Endothelial cell of umbilical vein (primary cell): Measurements from ENCODE around the gene PTPRE. TPM values are rescaled to one million over a fixed set of nuclear protein-coding genes. Genes with fewer than 3 reads are reported as not detected.

Experiments used
- BruUV-seq: library from RNA; stranded (reverse); fragments of 400-500 nt; replicated peaks from 2 replicates; lab custom pipeline; 2021; lab: Mats Ljungman, UMichigan
- CTCF ChIA-PET: fragments of 300-600, 350-600 bp; sonication (Branson Sonifier 250); formaldehyde crosslinking; loops from one replicate; lab custom pipeline; 2021; ENCODE audit warnings: antibody characterized with exemption, inconsistent platforms; lab: Charles Lee
- POLR2A ChIA-PET: fragments of 300-600, 350-600 bp; sonication (Branson Sonifier 250); formaldehyde crosslinking; loops from one replicate; lab custom pipeline; 2021; ENCODE audit warnings: antibody characterized with exemption, inconsistent platforms; lab: Charles Lee
- DNase-seq: peaks from one replicate; pipeline ENCODE4 v3.0.0-alpha.2; 2011; ENCODE audit warnings: low read depth, low spot score
- FAIRE-seq: peaks from 2 replicates; lab custom pipeline; 2011; peaks lifted over from hg19 to GRCh38; lab: Jason Lieb, UNC
- H2AFZ ChIP-seq: 2 replicates; pipeline ENCODE4 v1.6.0; 2012; ENCODE audit warnings: low read depth, low read length, control low read depth, inconsistent platforms
- H3K27ac ChIP-seq: 2 replicates; pipeline ENCODE4 v1.5.1; 2011; ENCODE audit warnings: low read depth, mild to moderate bottlenecking, control low read depth, low read length, moderate library complexity; ENCODE audit not compliant: insufficient read depth
- H3K27me3 ChIP-seq, 2 experiments: 2 replicates each; pipeline versions ENCODE4 v1.6.0 to v1.6.1; 2011; ENCODE audit warnings: low read length in 2 of 2, mixed read lengths in 1 of 2; ENCODE audit not compliant: control insufficient read depth in 2 of 2, insufficient read depth in 2 of 2
- H3K36me3 ChIP-seq, 2 experiments: 2 replicates in 1 of 2; 3 replicates in 1 of 2; pipeline ENCODE4 v1.5.1; 2011; ENCODE audit warnings: low read length in 2 of 2, mild to moderate bottlenecking in 1 of 2, moderate library complexity in 1 of 2; ENCODE audit not compliant: control insufficient read depth in 2 of 2, insufficient read depth in 2 of 2; ENCODE audit errors: extremely low read depth in 1 of 2
- H3K4me1 ChIP-seq: 3 replicates; pipeline ENCODE4 v1.5.1; 2011; ENCODE audit warnings: mild to moderate bottlenecking, low read length; ENCODE audit not compliant: control insufficient read depth, insufficient read depth; ENCODE audit errors: extremely low read depth
- H3K4me2 ChIP-seq: 2 replicates; pipeline ENCODE4 v1.6.1; 2011; ENCODE audit warnings: low read length, control low read depth, mixed read lengths; ENCODE audit not compliant: insufficient read depth
- H3K4me3 ChIP-seq, 3 experiments: fragments of 200-600 bp in 1 of 3; sonication (generic), shearing (Covaris generic) in 1 of 3; replicated peaks in 1 of 3; 2 replicates each; pipeline ENCODE4 v1.5.1; 2011 to 2016; ENCODE audit warnings: control low read depth in 3 of 3, low read length in 3 of 3, mild to moderate bottlenecking in 2 of 3, inconsistent platforms in 1 of 3, low read depth in 1 of 3, moderate library complexity in 1 of 3; ENCODE audit not compliant: insufficient read depth in 1 of 3
- H3K79me2 ChIP-seq: 2 replicates; pipeline ENCODE4 v1.6.0; 2012; ENCODE audit warnings: low read length, inconsistent platforms; ENCODE audit not compliant: control insufficient read depth, insufficient read depth
- H3K9ac ChIP-seq: replicated peaks from 2 replicates; pipeline ENCODE3; 2011; ENCODE audit warnings: low read length, control low read depth; ENCODE audit not compliant: insufficient read depth; ENCODE audit errors: extremely low read depth
- H3K9me1 ChIP-seq: replicated peaks from 3 replicates; pipeline ENCODE4 v1.6.0; 2011; ENCODE audit warnings: mild to moderate bottlenecking, low read length; ENCODE audit not compliant: control insufficient read depth, insufficient read depth; ENCODE audit errors: extremely low read depth
- H3K9me3 ChIP-seq: replicated peaks from 2 replicates; pipeline ENCODE4 v1.5.1; 2012; ENCODE audit warnings: low read length, inconsistent platforms; ENCODE audit not compliant: control insufficient read depth, insufficient read depth
- H4K20me1 ChIP-seq: replicated peaks from 2 replicates; pipeline ENCODE3; 2011; ENCODE audit warnings: mild to moderate bottlenecking, low read length; ENCODE audit not compliant: control insufficient read depth, insufficient read depth; ENCODE audit errors: extremely low read depth
- EZH2 ChIP-seq: IDR thresholded peaks from 2 replicates; pipeline ENCODE4 v1.6.1; 2012; ENCODE audit warnings: borderline replicate concordance, low read depth, mild to moderate bottlenecking, moderate library complexity, low read length, inconsistent platforms; ENCODE audit not compliant: severe bottlenecking
- FOS ChIP-seq: IDR thresholded peaks from 2 replicates; pipeline ENCODE4 v1.6.1; 2011; ENCODE audit warnings: mild to moderate bottlenecking, low read length, moderate library complexity, borderline replicate concordance; ENCODE audit not compliant: insufficient read depth
- GATA2 ChIP-seq: IDR thresholded peaks from 2 replicates; pipeline ENCODE4 v1.7.0; 2011; ENCODE audit warnings: low read depth, mild to moderate bottlenecking, moderate library complexity, mixed read lengths, low read length; ENCODE audit not compliant: insufficient read length, insufficient read depth
- JUN ChIP-seq: IDR thresholded peaks from 2 replicates; pipeline ENCODE4 v1.6.1; 2011; ENCODE audit warnings: borderline replicate concordance, low read depth; ENCODE audit not compliant: insufficient read length, insufficient read depth
- MYC ChIP-seq: IDR thresholded peaks from one replicate; pipeline ENCODE4 v1.6.1; 2011; ENCODE audit warnings: mild to moderate bottlenecking, low read depth, low read length
- POLR2A ChIP-seq: IDR thresholded peaks from 2 replicates; pipeline ENCODE4 v1.6.1; 2012; ENCODE audit warnings: low read depth, mild to moderate bottlenecking, control low read depth, low read length
- POLR2AphosphoS5 ChIP-seq: IDR thresholded peaks from 2 replicates; pipeline ENCODE4 v1.6.1; 2012; ENCODE audit warnings: low read depth, mild to moderate bottlenecking, control low read depth, low read length, moderate library complexity; ENCODE audit not compliant: insufficient read depth
- dilution Hi-C: fragments of 300-500 bp; cut with MboI; formaldehyde crosslinking; loops from one replicate; pipeline ENCODE4 v1.15.0; 2019; ENCODE audit warnings: low sequenced_read_pairs; ENCODE audit not compliant: extremely low pct_ligation_motif_present
- intact Hi-C: fragments of 100-400 bp; cut with micrococcal nuclease; formaldehyde crosslinking; loops from one replicate; pipeline ENCODE4 v1.10.0; 2022
- polyA plus RNA-seq, 4 experiments: library from polyadenylated mRNA; depleted of rRNA in 3 of 4; stranded (reverse) in 3 of 4; unstranded in 1 of 4; fragments of >200 nt; gene quantifications; 2 replicates each; pipeline versions ENCODE4 v1.2.1 to v1.2.3, GENCODE V29; 2011 to 2012; ENCODE audit warnings: missing spikeins in 1 of 4
- total RNA-seq: library from RNA; stranded (reverse); gene quantifications from 2 replicates; pipeline ENCODE4 v1.2.3, GENCODE V29; 2021
- TF ChIP-seq, protein P1 (sequence below): IDR thresholded peaks from 2 replicates; pipeline ENCODE4 v1.6.1; 2011; ENCODE audit not compliant: insufficient read depth, insufficient read length
- TF ChIP-seq, protein P2 (sequence below), 2 donors: IDR thresholded peaks; 1 replicate in 1 of 2; 2 replicates in 1 of 2; pipeline ENCODE4 v1.5.1; 2011; ENCODE audit warnings: low read length in 2 of 2, mild to moderate bottlenecking in 2 of 2, moderate library complexity in 2 of 2, control low read depth in 1 of 2, inconsistent platforms in 1 of 2, low read depth in 1 of 2; ENCODE audit not compliant: insufficient read depth in 1 of 2; ENCODE audit errors: extremely low read depth in 1 of 2

Gene PTPRE
- total and polyA plus RNA-seq, 2 donors (not counting 3 experiments of a cell fraction or from before 2014, with no cell fraction given) = 37.3 to 116 TPM

DNA sequence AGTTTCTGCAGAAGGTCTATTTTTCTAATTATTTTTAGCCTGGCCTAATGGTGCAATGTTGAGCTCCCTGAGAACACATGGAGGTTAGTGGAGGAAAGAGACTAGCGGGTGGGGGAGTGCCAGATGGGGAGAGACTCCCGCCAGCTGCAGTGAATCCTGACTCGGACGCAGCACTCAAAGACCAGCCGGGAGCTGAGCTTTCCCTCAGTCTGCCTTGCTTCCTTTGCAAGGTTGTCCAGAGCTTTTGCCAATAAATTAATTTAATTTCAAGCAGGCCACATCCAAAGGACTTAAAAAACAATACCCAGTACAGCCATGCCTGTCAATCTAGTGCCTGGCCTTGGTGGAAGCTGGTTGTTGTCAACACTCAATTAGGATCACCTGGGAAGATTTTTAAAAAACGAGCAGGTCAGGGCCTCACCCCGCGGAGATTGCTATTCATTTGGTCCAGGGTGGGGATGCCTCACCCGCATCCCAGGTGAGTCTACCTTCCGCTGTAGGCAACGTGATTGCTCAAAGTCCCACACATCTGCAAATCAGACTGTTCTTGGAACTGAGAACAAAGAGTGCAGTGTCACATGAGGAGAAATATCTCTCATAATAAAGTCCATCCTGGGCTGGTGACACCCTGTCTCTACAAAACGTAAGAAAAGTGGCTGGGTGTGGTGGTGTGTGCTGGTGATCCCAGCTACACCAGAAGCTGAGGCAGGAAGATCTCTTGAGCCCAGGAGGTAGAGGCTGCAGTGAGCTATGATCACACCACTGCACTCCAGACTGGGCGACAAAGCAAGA lies 18.2 kb upstream of the PTPRE start:
- no peak overlapping the region for H3K27ac ChIP-seq
- no peaks in the 10 kb centered on the region for H4K20me1 ChIP-seq
- H3K27me3 ChIP-seq = peaks cover 0 to 7% of the 10 kb centered on the region in 2 experiments
- ChIA-PET CTCF (interaction anchor here (1.0 to 1.6 kb wide), 4 partner anchors 18 to 181 kb away, joined by 3 to 8 read pairs (median 6); partner anchors contain the start of gene PTPRE), POLR2A (no interaction called here)
- H3K4me2 ChIP-seq = no peak overlapping the region
- no peak overlapping the region for H3K9ac ChIP-seq
- dilution Hi-C loops = no loop called here
- H3K9me1 ChIP-seq = no peaks in the 10 kb centered on the region
- no TSS peak for BruUV-seq
- H3K4me3 ChIP-seq = no peak overlapping the region
- no peak for DNase-seq
- no peak for FAIRE-seq
- no peaks in the 10 kb centered on the region for H3K79me2 ChIP-seq
- H2AFZ ChIP-seq = no peak overlapping the region
- peaks cover 15% of the 10 kb centered on the region for H3K4me1 ChIP-seq
- intact Hi-C loops = no loop called here
- no peak for TF ChIP-seq JUN
- TF ChIP-seq GATA2 = no peak
- no peak for TF ChIP-seq POLR2A
- TF ChIP-seq FOS = no peak
- TF ChIP-seq, protein P1, sequence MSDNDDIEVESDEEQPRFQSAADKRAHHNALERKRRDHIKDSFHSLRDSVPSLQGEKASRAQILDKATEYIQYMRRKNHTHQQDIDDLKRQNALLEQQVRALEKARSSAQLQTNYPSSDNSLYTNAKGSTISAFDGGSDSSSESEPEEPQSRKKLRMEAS = no peak
- TF ChIP-seq MYC = no peak
- TF ChIP-seq, protein P2, sequence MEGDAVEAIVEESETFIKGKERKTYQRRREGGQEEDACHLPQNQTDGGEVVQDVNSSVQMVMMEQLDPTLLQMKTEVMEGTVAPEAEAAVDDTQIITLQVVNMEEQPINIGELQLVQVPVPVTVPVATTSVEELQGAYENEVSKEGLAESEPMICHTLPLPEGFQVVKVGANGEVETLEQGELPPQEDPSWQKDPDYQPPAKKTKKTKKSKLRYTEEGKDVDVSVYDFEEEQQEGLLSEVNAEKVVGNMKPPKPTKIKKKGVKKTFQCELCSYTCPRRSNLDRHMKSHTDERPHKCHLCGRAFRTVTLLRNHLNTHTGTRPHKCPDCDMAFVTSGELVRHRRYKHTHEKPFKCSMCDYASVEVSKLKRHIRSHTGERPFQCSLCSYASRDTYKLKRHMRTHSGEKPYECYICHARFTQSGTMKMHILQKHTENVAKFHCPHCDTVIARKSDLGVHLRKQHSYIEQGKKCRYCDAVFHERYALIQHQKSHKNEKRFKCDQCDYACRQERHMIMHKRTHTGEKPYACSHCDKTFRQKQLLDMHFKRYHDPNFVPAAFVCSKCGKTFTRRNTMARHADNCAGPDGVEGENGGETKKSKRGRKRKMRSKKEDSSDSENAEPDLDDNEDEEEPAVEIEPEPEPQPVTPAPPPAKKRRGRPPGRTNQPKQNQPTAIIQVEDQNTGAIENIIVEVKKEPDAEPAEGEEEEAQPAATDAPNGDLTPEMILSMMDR (IDR thresholded peaks at IDR 0.05; ENCODE audit: extremely low read depth in 1 of 2, insufficient read depth in 1 of 2, low read depth in 1 of 2, low read length in 2 of 2) = no peak
- TF ChIP-seq EZH2 = no peak
- TF ChIP-seq POLR2AphosphoS5 = no peak
- H3K9me3 ChIP-seq = no peaks in the 10 kb centered on the region
- no peaks in the 10 kb centered on the region for H3K36me3 ChIP-seq
